LNCAP (cell line): ENCODE results near the gene TMEM132E.

ENCODE experiments used
- CTCF ChIP-seq: fragments of 450-650 bp; IDR thresholded peaks from 2 replicates; pipeline ENCODE4 v1.5.1; 2017; ENCODE audit warnings: mild to moderate bottlenecking

Gene TMEM132E

GRCh38 chr17:34610039-34610438 lies 30.7 kb downstream of the TMEM132E start:
- no peak for TF ChIP-seq CTCF

- no peak for TF ChIP-seq CTCF
Observed at GRCh38 chr17:34610506-34610905, 31.1 kb downstream of the TMEM132E start.

- TF ChIP-seq CTCF = no peak
Observed at GRCh38 chr17:34613064-34614019, 34.0 kb downstream of the TMEM132E start.

- no peak for TF ChIP-seq CTCF
Observed at GRCh38 chr17:34614698-34615097, 35.3 kb downstream of the TMEM132E start.

GRCh38 chr17:34615326-34615725 lies 35.9 kb downstream of the TMEM132E start:
- no peak for TF ChIP-seq CTCF

GRCh38 chr17:34616148-34616547 lies 36.8 kb downstream of the TMEM132E start:
- no peak for TF ChIP-seq CTCF

GRCh38 chr17:34617398-34617797 lies 38.0 kb downstream of the TMEM132E start:
- no peak for TF ChIP-seq CTCF
